DOHH2 (cell line): ENCODE data around the gene MS4A10.

ENCODE experiments used
- H3F3A ChIP-seq: fragments of 200-600 bp; sonication (generic), shearing (Covaris generic); 2 replicates; pipeline ENCODE4 v1.6.0; 2016; ENCODE audit warnings: antibody characterized with exemption, mild to moderate bottlenecking; ENCODE audit not compliant: control insufficient read depth, insufficient read depth
- H3K27ac ChIP-seq: fragments of 200-600 bp; sonication (generic); 2 replicates; pipeline ENCODE4 v1.5.1; 2014; ENCODE audit warnings: low read depth, mild to moderate bottlenecking, low read length, moderate library complexity
- H3K27me3 ChIP-seq: fragments of 200-600 bp; sonication (generic); 2 replicates; pipeline ENCODE4 v1.6.1; 2014; ENCODE audit warnings: mild to moderate bottlenecking, low read length, mixed read lengths; ENCODE audit not compliant: control insufficient read depth
- H3K36me3 ChIP-seq: fragments of 200-600 bp; sonication (generic); 2 replicates; pipeline ENCODE4 v1.6.1; 2014; ENCODE audit warnings: mild to moderate bottlenecking, low read length, moderate library complexity, mixed read lengths; ENCODE audit not compliant: control insufficient read depth
- H3K4me1 ChIP-seq: fragments of 200-600 bp; sonication (generic); 2 replicates; pipeline ENCODE4 v1.6.1; 2014; ENCODE audit warnings: mild to moderate bottlenecking, low read length, mixed read lengths; ENCODE audit not compliant: control insufficient read depth
- H3K4me2 ChIP-seq: fragments of 200-600 bp; sonication (generic); 2 replicates; pipeline ENCODE4 v1.6.0; 2014; ENCODE audit warnings: mild to moderate bottlenecking, low read length, moderate library complexity
- H3K4me3 ChIP-seq: fragments of 200-600 bp; sonication (generic); 2 replicates; pipeline ENCODE4 v1.5.1; 2014; ENCODE audit warnings: mild to moderate bottlenecking, low read length, mixed read lengths
- H3K79me2 ChIP-seq: fragments of 200-600 bp; sonication (generic); 2 replicates; pipeline ENCODE4 v1.6.1; 2014; ENCODE audit warnings: mild to moderate bottlenecking, low read length, mixed read lengths; ENCODE audit not compliant: control insufficient read depth
- H3K9me2 ChIP-seq: fragments of 200-600 bp; sonication (generic); replicated peaks from 2 replicates; pipeline ENCODE4 v1.6.1; 2014; ENCODE audit warnings: mild to moderate bottlenecking, low read length, mixed read lengths; ENCODE audit not compliant: control insufficient read depth
- H3K9me3 ChIP-seq: fragments of 200-600 bp; sonication (generic); 2 replicates; pipeline ENCODE4 v1.6.1; 2014; ENCODE audit warnings: antibody characterized with exemption, low read length, mixed read lengths; ENCODE audit not compliant: control insufficient read depth, insufficient read depth
- H4K20me1 ChIP-seq: fragments of 200-600 bp; sonication (generic); 2 replicates; pipeline ENCODE4 v1.6.0; 2014; ENCODE audit warnings: low read depth, mild to moderate bottlenecking, antibody characterized with exemption, low read length, moderate library complexity; ENCODE audit not compliant: control insufficient read depth, insufficient read depth
- CTCF ChIP-seq: fragments of 200-600 bp; sonication (generic); IDR thresholded peaks from one replicate; pipeline ENCODE4 v1.5.1; 2014; ENCODE audit warnings: antibody characterized with exemption, mild to moderate bottlenecking, low read depth, low read length; ENCODE audit not compliant: poor library complexity, severe bottlenecking
- EZH2phosphoT487 ChIP-seq: fragments of 200-600 bp; sonication (generic); IDR thresholded peaks from 2 replicates; pipeline ENCODE4 v1.6.1; 2017; ENCODE audit warnings: borderline replicate concordance, mild to moderate bottlenecking, antibody characterized with exemption, low read length, moderate library complexity, mixed read lengths

The MS4A10 gene

GRCh38 chr11:60791153-60791933 lies 6.2 kb downstream of the MS4A10 start:
- H3K4me3 ChIP-seq = no peak overlapping the region
- H4K20me1 ChIP-seq = no peaks in the 10 kb centered on the region
- H3K9me3 ChIP-seq = no peaks in the 10 kb centered on the region; the same call in 1 of the 2 replicates
- H3K27me3 ChIP-seq = no peaks in the 10 kb centered on the region
- no peaks in the 10 kb centered on the region for H3K4me1 ChIP-seq
- H3K79me2 ChIP-seq = no peaks in the 10 kb centered on the region
- H3K36me3 ChIP-seq = no peaks in the 10 kb centered on the region
- no peaks in the 10 kb centered on the region for H3F3A ChIP-seq
- no peak overlapping the region for H3K27ac ChIP-seq
- no peak for TF ChIP-seq EZH2phosphoT487
- TF ChIP-seq CTCF = no peak
- H3K4me2 ChIP-seq = no peak overlapping the region
- no peaks in the 10 kb centered on the region for H3K9me2 ChIP-seq

GRCh38 chr11:60792521-60792920 lies 7.4 kb downstream of the MS4A10 start:
- Histone ChIP-seq H3K4me1 (no peaks in the 10 kb centered on the region), H3F3A (no peaks in the 10 kb centered on the region), H3K79me2 (no peaks in the 10 kb centered on the region), H3K36me3 (no peaks in the 10 kb centered on the region), H3K4me2 (no peak overlapping the region), H3K27ac (no peak overlapping the region), H3K27me3 (no peaks in the 10 kb centered on the region), H3K9me3 (no peaks in the 10 kb centered on the region; the same call in 1 of the 2 replicates), H4K20me1 (no peaks in the 10 kb centered on the region), H3K9me2 (no peaks in the 10 kb centered on the region), H3K4me3 (no peak overlapping the region)
- TF ChIP-seq EZH2phosphoT487 (no peak), CTCF (no peak)

- TF ChIP-seq CTCF (no peak), EZH2phosphoT487 (no peak)
- Histone ChIP-seq H3K79me2 (no peaks in the 10 kb centered on the region), H3K4me1 (no peaks in the 10 kb centered on the region), H3K27ac (no peak overlapping the region), H3K9me2 (no peaks in the 10 kb centered on the region), H3K4me2 (no peak overlapping the region), H3K4me3 (no peak overlapping the region), H4K20me1 (no peaks in the 10 kb centered on the region), H3K27me3 (peaks cover 5% of the 10 kb centered on the region; the same call in 1 of the 2 replicates), H3K9me3 (no peaks in the 10 kb centered on the region; the same call in 1 of the 2 replicates), H3K36me3 (no peaks in the 10 kb centered on the region), H3F3A (no peaks in the 10 kb centered on the region)
Observed at GRCh38 chr11:60795291-60795690, 10.2 kb downstream of the MS4A10 start.
